Measurements from ENCODE around the gene KRTAP5-4. TPM values are rescaled to one million over a fixed set of nuclear protein-coding genes. Genes with fewer than 3 reads are reported as not detected.

KRTAP5-4 gene
- total and polyA plus RNA-seq, 3 donors from 2014 or later: not detected

DNA sequence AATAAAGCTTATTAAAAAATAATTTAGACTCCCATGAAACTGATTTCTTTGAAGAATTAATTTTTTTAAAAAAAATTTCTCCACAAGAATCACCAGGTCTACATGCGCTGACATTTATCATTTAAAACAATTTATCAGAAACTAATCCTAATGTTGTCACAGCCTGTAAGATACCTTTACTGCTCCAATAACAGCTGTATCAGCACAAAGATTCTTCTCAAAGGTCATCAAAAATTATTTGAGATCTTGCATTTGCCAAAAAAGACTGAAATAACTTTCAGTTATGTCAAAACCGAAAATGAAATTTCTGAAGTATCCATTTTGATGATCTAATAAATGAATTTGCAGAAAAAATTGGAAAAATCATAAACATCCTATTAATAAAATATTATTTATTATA is 15.7 kb upstream of the KRTAP5-4 start:
- 95 to 96% methylated on average over 2 of the region's 2 CpGs for WGBS, 2 donors

DNA sequence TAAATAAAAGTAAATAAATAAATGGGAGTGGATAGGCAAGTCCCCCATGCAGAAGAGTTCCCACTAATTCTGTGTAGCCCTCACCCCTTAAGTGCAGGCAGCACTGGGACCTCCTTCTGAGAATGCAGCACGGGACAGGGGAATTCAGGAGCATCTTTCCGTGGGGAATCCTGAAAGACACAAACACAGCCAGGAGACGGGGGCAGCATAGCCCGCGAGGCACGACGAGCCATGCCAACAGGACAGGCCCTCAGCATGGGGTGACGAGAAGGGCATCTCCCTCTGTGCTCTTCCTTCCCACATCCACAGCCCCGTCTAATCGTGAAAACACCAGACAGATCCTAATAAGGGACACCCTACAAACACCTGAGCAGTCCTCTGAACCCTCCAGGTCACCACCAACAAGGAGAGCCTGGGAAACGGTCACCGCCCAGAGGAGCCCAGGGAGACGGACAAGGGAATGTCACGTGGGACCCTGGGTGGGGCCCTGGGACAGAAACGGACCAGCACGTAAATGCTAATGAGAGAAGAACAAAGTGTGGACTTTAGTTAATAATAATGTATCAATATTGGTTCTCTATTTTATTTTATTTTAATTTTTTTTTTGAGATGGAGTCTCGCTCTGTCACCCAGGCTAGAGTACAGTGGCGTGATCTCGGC is 14.5 kb upstream of the KRTAP5-4 start:
- no peak overlapping the region for H3K4me3 ChIP-seq
- H3K36me3 ChIP-seq (ENCODE audit: low read depth, missing control alignments): no peaks in the 10 kb centered on the region
- H3K4me1 ChIP-seq: peaks cover 4% of the 10 kb centered on the region
- intact Hi-C loops (cut with DNase I; ENCODE audit: low total_unique reads): no loop called here
- H3K27me3 ChIP-seq: no peaks in the 10 kb centered on the region
- no peak for TF ChIP-seq POLR2A (IDR thresholded peaks at IDR 0.05)
- TF ChIP-seq, protein P1, sequence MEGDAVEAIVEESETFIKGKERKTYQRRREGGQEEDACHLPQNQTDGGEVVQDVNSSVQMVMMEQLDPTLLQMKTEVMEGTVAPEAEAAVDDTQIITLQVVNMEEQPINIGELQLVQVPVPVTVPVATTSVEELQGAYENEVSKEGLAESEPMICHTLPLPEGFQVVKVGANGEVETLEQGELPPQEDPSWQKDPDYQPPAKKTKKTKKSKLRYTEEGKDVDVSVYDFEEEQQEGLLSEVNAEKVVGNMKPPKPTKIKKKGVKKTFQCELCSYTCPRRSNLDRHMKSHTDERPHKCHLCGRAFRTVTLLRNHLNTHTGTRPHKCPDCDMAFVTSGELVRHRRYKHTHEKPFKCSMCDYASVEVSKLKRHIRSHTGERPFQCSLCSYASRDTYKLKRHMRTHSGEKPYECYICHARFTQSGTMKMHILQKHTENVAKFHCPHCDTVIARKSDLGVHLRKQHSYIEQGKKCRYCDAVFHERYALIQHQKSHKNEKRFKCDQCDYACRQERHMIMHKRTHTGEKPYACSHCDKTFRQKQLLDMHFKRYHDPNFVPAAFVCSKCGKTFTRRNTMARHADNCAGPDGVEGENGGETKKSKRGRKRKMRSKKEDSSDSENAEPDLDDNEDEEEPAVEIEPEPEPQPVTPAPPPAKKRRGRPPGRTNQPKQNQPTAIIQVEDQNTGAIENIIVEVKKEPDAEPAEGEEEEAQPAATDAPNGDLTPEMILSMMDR (IDR thresholded peaks at IDR 0.05): no peak
- DNase-seq: no peak
- no peaks in the 10 kb centered on the region for H3K9me3 ChIP-seq
- no peak overlapping the region for H3K27ac ChIP-seq
- 90 to 92% methylated on average over 19 of the region's 19 CpGs for WGBS, 2 donors

More for the DNA sequence above, 15.7 kb upstream of the KRTAP5-4 start:
- Histone ChIP-seq H3K4me1 (peaks cover under 1% of the 10 kb centered on the region), H3K36me3 (ENCODE audit: low read depth, missing control alignments) (no peaks in the 10 kb centered on the region), H3K27ac (no peak overlapping the region), H3K4me3 (no peak overlapping the region), H3K27me3 (no peaks in the 10 kb centered on the region), H3K9me3 (no peaks in the 10 kb centered on the region)
- DNase-seq: no peak
- intact Hi-C loops (cut with DNase I; ENCODE audit: low total_unique reads): no loop called here
- no peak for TF ChIP-seq POLR2A (IDR thresholded peaks at IDR 0.05)
- TF ChIP-seq, protein P1 (IDR thresholded peaks at IDR 0.05): no peak

DNA sequence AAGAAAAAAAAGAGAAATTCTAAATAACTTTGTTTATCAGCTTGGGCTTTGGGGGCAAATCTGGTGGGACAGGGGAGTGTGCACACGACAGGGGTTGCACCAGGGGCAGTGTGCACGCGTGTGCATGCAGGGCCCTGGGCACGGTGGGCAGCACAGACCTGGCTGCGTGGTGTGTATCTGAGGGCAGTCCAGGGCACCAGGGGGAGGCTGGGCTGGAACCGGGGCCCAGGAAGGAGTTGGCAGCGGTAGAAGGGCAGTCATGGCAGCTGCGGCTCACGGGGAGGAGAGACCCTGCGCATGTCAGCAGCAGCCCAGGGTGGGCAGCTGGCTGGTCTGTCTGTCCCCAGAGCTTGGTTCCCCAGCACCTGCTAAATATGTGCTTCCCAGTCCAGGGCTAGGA is 11.9 kb upstream of the KRTAP5-4 start:
- TF ChIP-seq, protein P1 (IDR thresholded peaks at IDR 0.05): no peak
- no peak for TF ChIP-seq POLR2A (IDR thresholded peaks at IDR 0.05)
- Histone ChIP-seq H3K36me3 (ENCODE audit: low read depth, missing control alignments) (no peaks in the 10 kb centered on the region), H3K4me1 (peaks cover 4% of the 10 kb centered on the region), H3K27me3 (no peaks in the 10 kb centered on the region), H3K27ac (no peak overlapping the region), H3K9me3 (no peaks in the 10 kb centered on the region), H3K4me3 (no peak overlapping the region)
- 63 to 79% methylated on average over 9 to 10 of the region's 10 CpGs for WGBS, 2 donors
- intact Hi-C loops (cut with DNase I; ENCODE audit: low total_unique reads): no loop called here
- DNase-seq: no peak

DNA sequence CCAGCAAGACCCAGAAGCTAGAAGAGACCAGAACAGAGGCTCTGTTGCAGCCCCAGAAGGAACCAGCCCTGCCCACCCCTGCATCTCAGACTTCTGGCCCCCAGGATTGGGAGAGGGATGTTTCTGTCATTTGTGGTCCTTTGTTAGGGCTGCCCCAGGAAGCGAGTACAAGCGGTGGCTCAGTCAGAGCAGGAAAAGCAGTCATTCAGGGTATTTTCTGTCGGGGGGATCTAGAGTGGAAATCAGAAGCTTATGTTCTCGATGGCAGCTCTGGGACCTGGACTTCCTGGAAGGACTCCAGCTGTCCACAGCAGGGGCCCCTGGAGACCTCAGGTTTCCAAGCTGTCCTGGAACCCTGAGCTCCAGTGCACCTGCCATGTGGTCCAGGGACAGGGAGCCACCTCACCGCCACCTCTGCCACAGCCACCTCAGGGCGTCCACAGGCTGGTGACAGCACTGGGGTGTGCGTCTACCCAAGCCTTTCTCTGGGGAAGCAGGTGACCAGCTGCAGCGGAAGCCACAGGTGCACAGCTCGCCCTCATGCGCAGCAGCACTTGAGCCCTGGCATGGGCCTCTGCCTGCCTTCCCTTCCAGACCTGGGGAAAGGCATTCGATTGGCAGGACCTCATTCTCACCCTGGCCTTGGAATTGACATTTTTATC is 10.2 kb upstream of the KRTAP5-4 start:
- Histone ChIP-seq H3K9me3 (no peaks in the 10 kb centered on the region), H3K27me3 (no peaks in the 10 kb centered on the region), H3K4me3 (no peak overlapping the region), H3K27ac (no peak overlapping the region), H3K36me3 (ENCODE audit: low read depth, missing control alignments) (no peaks in the 10 kb centered on the region), H3K4me1 (peaks cover 4% of the 10 kb centered on the region)
- no peak for DNase-seq
- intact Hi-C loops (cut with DNase I; ENCODE audit: low total_unique reads): no loop called here
- 65 to 72% methylated on average over 5 to 11 of the region's 11 CpGs for WGBS, 2 donors
- no peak for TF ChIP-seq POLR2A (IDR thresholded peaks at IDR 0.05)
- TF ChIP-seq, protein P1 (IDR thresholded peaks at IDR 0.05): no peak

All from testis (tissue), 3 donors.